ENCODE measurements around the gene ZNF391.

- TF ChIP-seq CTCF (conservative IDR thresholded peaks at IDR 0.05; ENCODE audit: low read length), result no peak
- TF ChIP-seq EZH2phosphoT487 (IDR thresholded peaks at IDR 0.05; ENCODE audit: borderline replicate concordance), result no peak
These were observed 35.7 kb upstream of the ZNF391 start for GRCh38 chr6:27352850-27353249.

Data from Loucy (cell line).